KOPT-K1 (cell line): Measurements from ENCODE around the gene ARL4C.

Experiments used
- H3K27ac ChIP-seq: fragments of 200-600 bp; sonication (generic); 2 replicates; pipeline ENCODE4 v1.5.1; 2016; ENCODE audit warnings: antibody characterized with exemption, mild to moderate bottlenecking, low read depth, low read length; ENCODE audit not compliant: poor library complexity, severe bottlenecking
- H3K36me3 ChIP-seq: fragments of 200-600 bp; sonication (generic); 2 replicates; pipeline ENCODE4 v1.5.1; 2017; ENCODE audit warnings: antibody characterized with exemption, mild to moderate bottlenecking, low read length, moderate library complexity; ENCODE audit not compliant: insufficient read depth
- H3K9me3 ChIP-seq: fragments of 200-600 bp; sonication (generic); 2 replicates; pipeline ENCODE4 v1.5.1; 2017; ENCODE audit warnings: antibody characterized with exemption, low read length, mild to moderate bottlenecking; ENCODE audit not compliant: insufficient read depth, poor library complexity, severe bottlenecking

ARL4C gene

GRCh38 chr2:234514873-234515638, 18.2 kb upstream of the ARL4C start:
- H3K36me3 ChIP-seq = no peaks in the 10 kb centered on the region
- peaks cover 5% of the 10 kb centered on the region for H3K9me3 ChIP-seq
- H3K27ac ChIP-seq = no peak overlapping the region

- Histone ChIP-seq H3K27ac (no peak overlapping the region), H3K9me3 (peaks cover 5% of the 10 kb centered on the region), H3K36me3 (no peaks in the 10 kb centered on the region)
Observed at GRCh38 chr2:234514099-234514498, 17.2 kb upstream of the ARL4C start.

DNA sequence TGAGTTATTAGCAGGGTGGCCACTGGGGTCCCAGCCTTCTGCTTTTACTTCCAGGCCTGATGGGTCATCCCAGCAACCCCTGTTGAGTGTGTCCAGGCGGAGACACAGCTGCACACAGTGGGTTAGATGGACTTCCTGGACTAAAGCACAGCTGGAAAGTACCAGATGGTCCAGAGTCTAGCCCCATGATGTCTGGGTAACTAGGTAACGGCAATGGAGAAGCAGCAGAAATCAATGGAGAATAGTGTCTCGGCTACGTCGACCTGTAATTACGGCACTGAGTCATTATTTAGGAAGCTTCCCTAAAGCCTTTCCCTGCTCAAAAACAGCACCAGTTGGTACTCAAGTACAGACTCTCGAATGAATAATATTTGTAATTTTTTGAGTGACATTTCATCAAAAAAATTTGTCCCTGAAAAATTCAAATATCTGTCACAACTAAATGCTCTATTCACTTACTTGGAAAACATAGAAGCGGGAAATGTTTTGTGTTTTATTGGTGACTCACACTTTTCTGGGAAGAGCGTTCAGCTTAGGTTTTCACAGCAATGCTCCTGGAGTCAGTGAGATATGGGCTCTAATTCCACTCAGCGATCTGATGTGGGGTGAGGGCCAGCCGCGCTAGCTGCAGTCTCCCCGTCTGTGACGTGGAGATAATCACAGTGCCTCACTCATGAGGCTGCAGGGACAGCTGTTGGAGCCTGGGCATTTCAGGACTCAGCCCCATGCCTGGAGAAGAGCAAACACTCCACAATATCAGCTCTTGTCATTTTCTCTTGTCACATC, 16.2 kb upstream of the ARL4C start:
- H3K9me3 ChIP-seq = peaks cover 5% of the 10 kb centered on the region
- H3K36me3 ChIP-seq = no peaks in the 10 kb centered on the region
- H3K27ac ChIP-seq = no peak overlapping the region

DNA sequence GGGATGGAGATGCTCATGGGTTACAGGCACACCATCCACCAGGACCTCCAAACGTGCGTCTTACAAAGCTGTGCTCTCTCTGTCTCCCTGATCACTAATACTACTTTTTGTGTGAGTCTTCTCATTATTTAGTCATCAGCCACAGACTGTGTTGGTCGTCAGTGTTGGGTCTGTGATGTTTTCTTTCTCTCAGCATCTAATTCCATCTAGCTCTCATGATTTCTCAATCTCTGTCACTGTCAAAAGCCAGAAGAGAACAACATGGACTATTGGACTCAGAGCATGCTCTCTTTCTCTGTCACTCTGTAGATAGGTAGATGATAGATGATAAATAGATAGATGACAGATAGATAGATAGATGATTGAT, 6.0 kb upstream of the ARL4C start:
- no peaks in the 10 kb centered on the region for H3K9me3 ChIP-seq
- H3K36me3 ChIP-seq = no peaks in the 10 kb centered on the region
- H3K27ac ChIP-seq = no peak overlapping the region

GRCh38 chr2:234502285-234502918, 5.5 kb upstream of the ARL4C start:
- H3K36me3 ChIP-seq = no peaks in the 10 kb centered on the region
- no peak overlapping the region for H3K27ac ChIP-seq
- no peaks in the 10 kb centered on the region for H3K9me3 ChIP-seq

DNA sequence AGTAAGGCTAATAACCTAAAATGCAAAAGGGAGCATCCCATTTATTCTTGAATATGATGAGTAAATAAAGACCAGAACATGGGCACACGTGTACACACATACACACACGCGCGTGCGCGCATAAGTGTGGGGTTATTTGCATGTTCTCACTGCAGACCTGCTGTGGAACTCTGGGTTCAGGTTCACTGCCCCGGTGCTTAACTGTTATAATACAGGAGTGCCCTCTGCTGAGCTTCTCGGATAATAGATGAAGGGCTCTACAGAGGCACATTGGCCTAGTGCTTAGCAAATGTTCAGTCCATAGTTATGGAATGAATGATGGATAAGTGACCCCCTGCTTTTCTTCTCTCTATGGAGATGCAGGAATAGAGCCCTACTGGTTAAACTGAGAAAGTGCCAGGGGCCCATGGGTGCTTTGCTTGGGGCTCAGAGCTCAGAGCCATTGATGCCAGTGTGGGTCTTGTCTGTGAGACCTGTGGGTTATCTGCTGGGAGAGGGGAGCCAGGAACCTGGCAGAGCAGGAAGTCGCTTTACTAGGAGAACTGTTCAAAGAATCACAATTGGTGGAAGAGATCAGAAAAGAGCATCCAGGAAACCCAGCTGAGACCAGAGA, 3.6 kb upstream of the ARL4C start:
- Histone ChIP-seq H3K27ac (peak overlapping the region; percentile 8), H3K36me3 (peaks cover 8% of the 10 kb centered on the region; the same call in 1 of the 2 replicates), H3K9me3 (no peaks in the 10 kb centered on the region)

- Histone ChIP-seq H3K9me3 (no peaks in the 10 kb centered on the region), H3K36me3 (peaks cover 35% of the 10 kb centered on the region), H3K27ac (peak overlapping the region; percentile 82)
Observed at GRCh38 chr2:234497594-234498235, 834 bp upstream of the ARL4C start.

DNA sequence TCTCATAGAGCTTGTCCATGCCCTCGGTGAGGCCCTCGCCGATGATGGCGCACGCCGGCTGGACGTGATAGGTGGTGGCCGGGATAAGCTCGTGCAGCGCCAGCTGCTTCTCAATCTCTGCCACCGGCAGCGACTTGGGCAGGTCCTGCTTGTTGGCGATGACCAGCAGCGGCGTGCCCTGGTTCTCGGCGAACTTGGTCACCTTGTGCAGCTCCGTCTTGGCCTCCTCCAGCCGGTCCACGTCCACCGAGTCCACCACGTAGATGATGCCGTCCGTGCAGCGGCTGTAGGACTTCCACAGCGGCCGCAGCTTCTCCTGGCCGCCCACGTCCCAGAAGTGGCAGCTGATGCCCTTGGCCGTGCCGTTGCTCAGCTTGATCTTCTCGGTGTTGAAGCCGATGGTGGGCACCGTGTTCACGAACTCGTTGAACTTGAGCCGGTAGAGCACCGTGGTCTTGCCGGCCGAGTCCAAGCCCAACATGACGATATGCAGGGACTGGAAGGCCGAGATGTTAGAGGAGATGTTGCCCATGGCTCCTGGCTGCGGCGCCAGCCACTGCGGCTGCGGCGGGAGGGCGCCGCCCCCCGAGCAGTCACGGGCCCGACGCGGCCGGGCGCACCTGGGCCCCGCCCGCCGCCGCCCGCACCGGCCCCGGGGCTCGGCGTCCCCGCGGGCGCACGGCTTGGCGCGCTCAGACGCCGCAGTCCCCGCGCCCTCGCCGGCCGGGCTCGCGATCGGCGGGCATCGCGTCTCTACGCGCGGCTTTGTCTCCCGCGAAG, 636 bp downstream of the ARL4C start:
- Histone ChIP-seq H3K9me3 (no peaks in the 10 kb centered on the region), H3K27ac (peak overlapping the region; percentile 98), H3K36me3 (peaks cover 46% of the 10 kb centered on the region)

DNA sequence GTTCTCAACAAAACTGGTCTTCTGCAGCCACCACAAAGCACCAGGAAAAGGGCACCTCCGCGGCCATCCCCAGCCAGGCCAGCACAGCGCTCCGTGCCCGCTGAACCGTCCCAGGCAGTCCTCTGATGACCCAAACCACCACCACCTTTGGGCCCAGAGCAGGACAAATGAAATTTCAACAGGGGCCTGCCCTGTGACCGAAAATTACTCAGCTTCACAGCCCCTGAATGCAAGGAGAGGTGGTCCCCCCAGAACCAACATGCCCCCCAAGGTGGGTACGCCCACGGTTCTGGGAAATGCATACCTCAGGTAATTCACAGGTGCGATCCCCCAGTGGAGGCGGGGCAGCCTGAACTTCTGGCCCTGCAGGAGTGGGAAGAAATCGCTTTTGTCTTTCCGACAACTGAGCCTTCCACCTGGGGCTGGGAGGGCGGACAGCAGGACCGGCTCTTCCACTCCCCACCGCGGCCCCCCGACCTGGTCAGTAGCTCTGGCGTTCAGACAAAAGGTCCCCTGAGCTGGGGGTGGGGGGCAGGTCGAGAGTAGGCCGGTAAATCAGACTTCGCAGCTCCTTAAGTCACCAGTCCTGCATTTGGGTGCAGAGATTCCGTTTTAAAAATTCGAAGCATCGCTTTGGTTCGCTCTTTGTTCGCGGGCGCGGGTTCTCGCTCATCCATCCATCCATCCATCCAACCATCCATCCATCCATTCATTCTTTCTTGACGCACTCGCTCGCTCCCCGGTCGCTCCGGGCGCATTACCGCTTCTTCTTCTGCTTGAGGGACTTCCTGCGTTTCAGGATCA, 1.4 kb downstream of the ARL4C start:
- H3K36me3 ChIP-seq = peaks cover 52% of the 10 kb centered on the region
- H3K27ac ChIP-seq = peak overlapping the region; percentile 98
- no peaks in the 10 kb centered on the region for H3K9me3 ChIP-seq

GRCh38 chr2:234494361-234495250, 2.3 kb downstream of the ARL4C start:
- Histone ChIP-seq H3K27ac (peak overlapping the region; percentile 98), H3K36me3 (peaks cover 59% of the 10 kb centered on the region), H3K9me3 (no peaks in the 10 kb centered on the region)

- peak overlapping the region; percentile 98 for H3K27ac ChIP-seq
- peaks cover 59% of the 10 kb centered on the region for H3K36me3 ChIP-seq
- H3K9me3 ChIP-seq = no peaks in the 10 kb centered on the region
Observed at GRCh38 chr2:234493796-234494195, 3.1 kb downstream of the ARL4C start.

DNA sequence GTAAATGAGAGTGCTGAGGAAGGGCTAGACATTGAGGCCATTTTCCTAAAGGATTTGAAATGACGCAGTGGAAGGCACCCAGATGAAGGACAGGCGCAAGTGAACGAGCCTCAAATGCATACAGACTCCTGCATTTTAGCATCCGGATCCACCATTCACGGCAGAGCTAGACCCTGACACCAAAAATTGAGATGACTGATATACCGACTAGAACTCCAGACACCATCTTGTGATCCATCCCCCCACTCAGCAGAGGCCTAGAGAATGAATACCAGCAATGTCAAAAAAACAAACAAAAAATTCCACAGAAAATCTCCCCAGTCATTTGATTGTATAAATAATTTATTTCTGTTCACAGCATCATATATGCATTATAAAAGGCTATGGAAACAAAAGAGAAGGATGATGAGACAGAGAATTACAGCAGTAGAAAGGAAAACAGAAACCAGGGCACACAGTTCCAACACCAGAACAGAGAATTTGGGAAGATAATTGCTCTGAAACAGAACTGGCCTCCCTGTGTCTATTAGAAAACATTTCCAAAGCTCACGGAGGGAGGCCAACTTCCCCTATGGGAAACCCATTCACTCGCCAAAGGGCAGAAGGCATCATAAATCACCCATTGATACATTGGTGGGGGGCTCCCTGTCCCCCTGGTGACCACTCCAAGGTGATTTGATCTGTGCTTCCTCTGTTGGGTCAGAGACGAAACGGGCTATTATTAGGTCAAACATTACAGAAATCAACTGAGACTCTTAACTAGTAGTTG, 4.0 kb downstream of the ARL4C start:
- Histone ChIP-seq H3K27ac (peak overlapping the region; percentile 98), H3K36me3 (peaks cover 59% of the 10 kb centered on the region)

More for the DNA sequence above, 4.0 kb downstream of the ARL4C start:
- H3K9me3 ChIP-seq = no peaks in the 10 kb centered on the region
